ENCODE measurements around the gene FAM241B. TPM values are rescaled to one million over a fixed set of nuclear protein-coding genes. Genes with fewer than 3 reads are reported as not detected.

Gene FAM241B
- total RNA-seq, 1 donor from 2014 or later = 2.6 TPM

DNA sequence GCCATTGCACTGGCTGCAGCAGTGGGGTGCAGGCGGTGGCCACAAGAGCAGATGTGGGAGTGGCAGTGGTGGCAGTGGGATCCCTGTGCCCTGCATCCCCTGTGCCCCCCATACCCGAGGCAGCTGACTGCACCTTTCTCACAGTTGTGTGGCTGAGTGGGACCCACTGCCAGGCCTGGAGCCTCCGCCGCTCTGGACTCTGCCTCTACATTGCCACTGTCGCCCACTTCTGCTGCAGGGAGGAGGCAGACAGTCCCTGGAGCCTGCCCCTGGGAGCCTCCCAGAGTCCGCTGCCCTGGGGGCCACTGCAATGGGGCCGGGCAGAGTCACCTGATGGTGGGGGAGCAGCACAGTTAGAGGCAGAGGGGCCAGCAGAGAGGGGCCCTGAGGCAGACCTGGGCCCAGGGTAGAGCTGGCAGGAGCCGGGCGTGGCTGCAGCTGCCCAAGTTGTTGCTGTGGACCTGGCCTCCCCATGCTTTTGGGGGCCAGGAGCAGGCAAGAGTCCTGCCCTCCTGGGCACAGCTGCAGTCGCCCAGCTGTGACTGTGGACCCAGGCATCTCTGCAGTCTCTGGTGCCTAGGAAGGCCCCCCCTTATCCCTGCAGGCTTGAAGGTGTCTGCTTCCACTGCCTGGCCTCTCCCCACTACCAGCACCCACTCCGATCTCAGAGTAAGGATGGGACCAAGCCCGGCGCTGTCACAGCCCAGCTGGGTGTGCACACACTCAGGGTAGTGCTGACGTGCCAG is 22.2 kb downstream of the FAM241B start:
- Histone ChIP-seq H3F3A (ENCODE audit: low read depth) (peaks cover 5% of the 10 kb centered on the region), H3K4me1 (peaks cover 26% of the 10 kb centered on the region), H2AFZ (replicated peaks) (no peak overlapping the region), H3K4me3 (no peak overlapping the region), H3K27me3 (no peaks in the 10 kb centered on the region), H3K9ac (no peak overlapping the region), H4K20me1 (ENCODE audit: low read depth) (no peaks in the 10 kb centered on the region), H3K4me2 (no peak overlapping the region), H3K27ac (no peak overlapping the region), H3K36me3 (no peaks in the 10 kb centered on the region), H3K9me3 (ENCODE audit: low read depth) (no peaks in the 10 kb centered on the region), H3K79me2 (ENCODE audit: low read depth) (no peaks in the 10 kb centered on the region)
- Mint-ChIP-seq H3K27me3 (ENCODE audit: insufficient read depth, low read depth) (peaks cover 18% of the 10 kb centered on the region), H3K27ac (no peak overlapping the region), H3K9me3 (no peaks in the 10 kb centered on the region), H3K4me1 (peaks cover 57% of the 10 kb centered on the region), H3K36me3 (no peaks in the 10 kb centered on the region), H3K4me3 (no peak overlapping the region)
- DNase-seq (ENCODE audit: low spot score) = no peak
- no peak for TF ChIP-seq EZH2 (IDR thresholded peaks at IDR 0.05)
- no peak for TF ChIP-seq EZH2phosphoT487 (IDR thresholded peaks at IDR 0.05)
- TF ChIP-seq, protein P1, sequence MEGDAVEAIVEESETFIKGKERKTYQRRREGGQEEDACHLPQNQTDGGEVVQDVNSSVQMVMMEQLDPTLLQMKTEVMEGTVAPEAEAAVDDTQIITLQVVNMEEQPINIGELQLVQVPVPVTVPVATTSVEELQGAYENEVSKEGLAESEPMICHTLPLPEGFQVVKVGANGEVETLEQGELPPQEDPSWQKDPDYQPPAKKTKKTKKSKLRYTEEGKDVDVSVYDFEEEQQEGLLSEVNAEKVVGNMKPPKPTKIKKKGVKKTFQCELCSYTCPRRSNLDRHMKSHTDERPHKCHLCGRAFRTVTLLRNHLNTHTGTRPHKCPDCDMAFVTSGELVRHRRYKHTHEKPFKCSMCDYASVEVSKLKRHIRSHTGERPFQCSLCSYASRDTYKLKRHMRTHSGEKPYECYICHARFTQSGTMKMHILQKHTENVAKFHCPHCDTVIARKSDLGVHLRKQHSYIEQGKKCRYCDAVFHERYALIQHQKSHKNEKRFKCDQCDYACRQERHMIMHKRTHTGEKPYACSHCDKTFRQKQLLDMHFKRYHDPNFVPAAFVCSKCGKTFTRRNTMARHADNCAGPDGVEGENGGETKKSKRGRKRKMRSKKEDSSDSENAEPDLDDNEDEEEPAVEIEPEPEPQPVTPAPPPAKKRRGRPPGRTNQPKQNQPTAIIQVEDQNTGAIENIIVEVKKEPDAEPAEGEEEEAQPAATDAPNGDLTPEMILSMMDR (IDR thresholded peaks at IDR 0.05) = no peak

DNA sequence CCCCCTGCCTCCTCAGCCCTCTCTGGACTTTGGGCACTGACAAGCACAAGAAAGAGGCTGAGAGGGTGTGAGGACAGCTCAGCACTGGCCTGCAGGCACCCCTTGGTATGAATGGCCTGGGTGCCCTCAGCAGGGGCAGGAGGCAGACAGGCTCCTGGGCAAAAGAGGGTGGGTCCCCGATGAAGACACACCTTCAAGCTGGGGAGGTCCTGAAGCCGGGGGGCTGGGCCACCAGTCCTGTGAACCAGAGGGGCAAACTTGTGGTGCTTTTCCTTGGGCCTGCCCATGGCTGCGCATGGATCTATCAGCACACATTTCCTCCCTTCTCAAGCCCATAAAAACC is 22.8 kb downstream of the FAM241B start:
- H3K4me3 ChIP-seq = no peak overlapping the region
- H3K4me1 ChIP-seq = peaks cover 23% of the 10 kb centered on the region
- no peak overlapping the region for H2AFZ ChIP-seq (replicated peaks)
- no peaks in the 10 kb centered on the region for H3K9me3 ChIP-seq (ENCODE audit: low read depth)
- H3K27me3 Mint-ChIP-seq (ENCODE audit: insufficient read depth, low read depth) = peaks cover 13% of the 10 kb centered on the region
- H3F3A ChIP-seq (ENCODE audit: low read depth) = no peaks in the 10 kb centered on the region
- H4K20me1 ChIP-seq (ENCODE audit: low read depth) = no peaks in the 10 kb centered on the region
- no peaks in the 10 kb centered on the region for H3K27me3 ChIP-seq
- no peak overlapping the region for H3K4me2 ChIP-seq
- H3K27ac ChIP-seq = no peak overlapping the region
- no peaks in the 10 kb centered on the region for H3K79me2 ChIP-seq (ENCODE audit: low read depth)
- H3K4me3 Mint-ChIP-seq = no peak overlapping the region
- TF ChIP-seq EZH2phosphoT487 (IDR thresholded peaks at IDR 0.05) (no peak), EZH2 (IDR thresholded peaks at IDR 0.05) (no peak)
- TF ChIP-seq, protein P1 (IDR thresholded peaks at IDR 0.05) = no peak
- H3K4me1 Mint-ChIP-seq = peaks cover 55% of the 10 kb centered on the region
- DNase-seq (ENCODE audit: low spot score) = no peak
- H3K36me3 ChIP-seq = no peaks in the 10 kb centered on the region
- H3K9me3 Mint-ChIP-seq = no peaks in the 10 kb centered on the region
- H3K27ac Mint-ChIP-seq = no peak overlapping the region
- H3K9ac ChIP-seq = no peak overlapping the region
- no peaks in the 10 kb centered on the region for H3K36me3 Mint-ChIP-seq

DNA sequence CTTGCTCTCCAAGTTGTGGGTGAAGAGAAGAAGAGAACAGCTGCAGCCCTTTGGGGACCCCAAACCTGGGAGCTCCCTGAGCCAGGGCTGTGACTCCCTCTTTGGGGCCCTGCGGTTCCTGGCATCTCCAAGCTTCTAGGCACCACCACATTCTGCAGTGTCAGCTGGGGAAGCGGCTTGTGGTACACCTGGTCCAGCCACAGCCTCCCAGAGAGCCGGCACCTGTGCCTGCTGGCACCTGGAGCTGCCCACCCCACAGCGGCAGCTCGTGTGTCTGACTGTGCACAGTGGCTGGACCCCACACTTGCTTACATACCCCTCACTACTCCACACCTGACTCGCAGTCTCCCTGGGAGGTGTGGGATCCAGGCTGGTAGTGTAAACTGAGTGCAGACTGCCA is 23.5 kb downstream of the FAM241B start:
- Histone ChIP-seq H3K4me1 (peaks cover 23% of the 10 kb centered on the region), H3K27me3 (no peaks in the 10 kb centered on the region), H3K79me2 (ENCODE audit: low read depth) (no peaks in the 10 kb centered on the region), H3K4me3 (no peak overlapping the region), H2AFZ (replicated peaks) (no peak overlapping the region), H3K4me2 (no peak overlapping the region), H4K20me1 (ENCODE audit: low read depth) (no peaks in the 10 kb centered on the region), H3K9me3 (ENCODE audit: low read depth) (no peaks in the 10 kb centered on the region), H3K9ac (no peak overlapping the region), H3K27ac (no peak overlapping the region), H3K36me3 (no peaks in the 10 kb centered on the region), H3F3A (ENCODE audit: low read depth) (no peaks in the 10 kb centered on the region)
- Mint-ChIP-seq H3K27me3 (ENCODE audit: insufficient read depth, low read depth) (peaks cover 10% of the 10 kb centered on the region), H3K9me3 (no peaks in the 10 kb centered on the region), H3K27ac (peak overlapping the region; percentile 46), H3K36me3 (no peaks in the 10 kb centered on the region), H3K4me1 (peaks cover 53% of the 10 kb centered on the region), H3K4me3 (no peak overlapping the region)
- no peak for DNase-seq (ENCODE audit: low spot score)
- TF ChIP-seq, protein P1 (IDR thresholded peaks at IDR 0.05) = no peak
- TF ChIP-seq EZH2 (IDR thresholded peaks at IDR 0.05) = no peak
- TF ChIP-seq EZH2phosphoT487 (IDR thresholded peaks at IDR 0.05) = no peak
